GM19372 (cell line): ENCODE data around the gene PRDX1.
"Not testable (repeated sequence)": the region's sequence is repeated elsewhere in the genome, so short reads cannot be mapped to it uniquely, and the experiment has no call there.

Source experiments
- ATAC-seq: cut with Tn5 transposase; IDR thresholded peaks from one replicate; pipeline ENCODE4 v1.9.1; 2021; ENCODE audit warnings: mild to moderate bottlenecking, low read depth, moderate library complexity; ENCODE audit not compliant: unreplicated experiment

Gene PRDX1

DNA sequence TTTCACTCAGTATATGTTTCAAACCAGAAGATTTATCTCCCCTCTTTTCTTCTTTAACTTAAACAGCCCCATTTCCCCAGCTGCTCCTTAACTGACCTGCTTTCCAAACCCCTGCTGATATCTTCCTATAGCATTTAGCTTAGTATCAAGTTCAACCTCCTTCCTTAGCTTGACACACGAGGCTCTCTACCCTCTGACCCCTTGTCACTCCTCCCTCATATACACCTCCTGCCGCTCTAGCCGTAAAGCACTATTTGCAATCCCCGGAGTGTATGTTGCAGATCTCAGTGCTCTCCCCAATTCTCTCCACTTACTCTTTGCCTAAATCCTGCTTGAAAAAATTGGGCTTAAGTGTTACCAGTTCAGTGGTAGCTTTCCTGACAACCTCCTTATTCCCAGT lies 15.2 kb upstream of the PRDX1 start:
- ATAC-seq: no peak

DNA sequence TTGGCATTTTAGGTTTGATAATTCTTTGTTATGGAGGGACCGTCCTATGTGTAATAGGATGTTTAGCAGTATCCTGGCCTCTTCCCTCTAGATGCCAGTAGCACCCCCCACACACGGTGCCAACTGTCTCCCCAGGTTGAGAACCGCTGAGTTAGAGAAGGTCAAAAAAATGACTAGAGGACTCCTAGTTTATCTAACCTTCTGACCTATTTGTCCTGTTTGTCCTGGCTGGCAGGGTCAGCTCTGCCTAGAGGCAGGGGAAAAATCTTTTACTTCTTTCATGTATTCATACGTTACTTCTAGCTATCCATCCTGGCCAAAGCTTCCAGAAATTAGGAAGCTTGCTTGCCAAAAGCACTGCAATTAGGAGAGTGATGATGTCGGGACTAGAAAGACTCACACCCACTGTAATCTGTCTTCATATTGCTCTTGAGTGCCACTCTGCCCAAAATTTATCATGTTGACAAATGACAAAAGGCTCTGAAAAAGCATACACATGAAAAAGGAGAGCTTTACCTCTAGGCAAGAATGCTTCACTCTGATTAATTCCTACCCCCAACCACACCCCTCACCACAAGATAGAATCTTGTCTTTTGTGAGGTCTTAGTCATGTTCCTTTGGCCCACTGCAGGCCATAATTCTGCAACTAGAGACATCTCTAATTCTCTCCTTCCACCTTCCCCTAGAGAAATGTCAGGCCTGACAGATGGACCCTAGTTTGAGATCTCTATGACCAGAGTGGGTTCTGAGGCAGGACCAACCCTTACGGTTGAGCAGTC lies 14.5 kb upstream of the PRDX1 start:
- ATAC-seq: no peak

DNA sequence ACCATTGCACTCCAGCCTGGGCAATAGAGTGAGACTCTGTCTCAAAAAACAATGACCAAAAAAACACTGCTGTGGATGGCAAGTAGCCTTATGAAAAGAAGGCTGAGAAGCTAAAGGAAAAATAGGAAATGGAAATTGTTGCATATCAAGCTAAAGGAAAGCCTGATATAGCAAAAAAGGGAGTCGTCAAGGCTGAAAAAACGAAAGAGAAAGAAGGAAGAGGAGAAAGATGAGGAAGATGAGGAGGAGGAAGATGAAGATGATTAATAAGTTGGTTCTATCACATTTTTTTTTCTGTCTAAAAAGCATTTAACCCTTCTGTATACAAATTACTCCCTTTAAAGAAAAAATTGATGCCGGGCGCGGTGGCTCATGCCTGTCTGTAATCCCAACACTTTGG lies 10.2 kb upstream of the PRDX1 start:
- no peak for ATAC-seq

DNA sequence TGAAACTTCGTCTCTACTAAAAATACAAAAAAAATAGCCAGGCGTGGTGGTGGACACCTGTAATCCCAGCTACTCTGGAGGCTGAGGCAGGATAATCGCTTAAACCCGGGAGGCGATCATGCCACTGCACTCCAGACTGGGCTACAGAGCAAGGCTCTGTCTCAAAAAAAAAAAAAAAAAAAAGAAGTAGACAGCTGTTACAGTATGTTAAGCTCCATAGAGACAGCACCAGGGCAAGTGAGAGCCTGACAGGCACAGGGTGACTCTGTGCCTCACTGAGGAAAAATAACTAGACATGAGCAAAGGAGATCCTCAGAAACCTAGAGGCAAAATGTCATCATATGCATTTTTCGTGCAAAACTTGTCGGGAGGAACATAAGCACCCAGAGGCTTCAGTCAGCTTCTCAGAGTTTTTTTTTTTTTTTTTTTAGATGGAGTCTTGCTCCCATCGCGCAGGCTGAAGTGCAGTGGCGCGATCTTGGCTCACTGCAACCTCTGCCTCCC lies 9.0 kb upstream of the PRDX1 start:
- ATAC-seq: no peak

DNA sequence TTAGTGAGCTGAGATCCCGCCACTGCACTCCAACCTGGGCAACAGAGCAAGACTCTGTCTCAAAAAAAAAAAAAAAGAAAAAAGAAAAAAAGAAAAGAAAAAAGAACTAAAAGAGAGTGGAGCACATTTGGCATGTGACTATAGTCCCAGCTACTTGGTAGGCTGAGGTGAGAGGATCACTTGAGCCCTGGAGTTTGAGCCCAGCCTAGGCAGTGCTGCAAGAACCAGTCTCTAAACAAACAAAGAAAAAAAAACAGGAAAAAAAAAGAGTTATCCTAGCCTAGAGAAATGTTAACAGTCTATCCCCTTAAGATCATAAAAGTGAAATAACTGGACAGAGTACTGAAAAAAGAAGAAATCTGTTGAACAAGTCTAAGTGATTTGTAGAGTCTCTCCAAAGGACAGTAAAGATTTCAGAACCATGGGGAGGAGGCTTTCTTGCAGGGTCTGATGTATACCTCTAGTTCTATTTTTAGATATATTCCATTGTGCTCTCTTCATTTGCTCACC lies 4.5 kb upstream of the PRDX1 start:
- no peak for ATAC-seq

DNA sequence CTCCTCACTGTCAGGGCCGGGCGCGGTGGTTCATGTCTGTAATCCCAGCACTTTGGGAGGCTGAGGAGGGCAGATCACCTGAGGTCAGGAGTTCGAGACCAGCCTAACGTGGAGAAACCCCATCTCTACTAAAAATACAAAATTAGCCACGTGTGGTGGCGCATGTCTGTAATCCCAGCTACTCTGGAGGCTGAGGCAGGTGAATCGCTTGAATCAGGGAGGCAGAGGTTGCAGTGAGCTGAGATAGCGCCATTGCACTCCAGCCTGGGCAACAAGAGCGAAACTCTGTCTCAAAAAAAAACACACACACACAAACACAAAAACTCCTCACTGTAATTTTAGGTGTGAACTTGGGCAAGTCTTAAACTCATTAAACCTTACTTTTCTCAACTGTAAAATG lies 2.3 kb upstream of the PRDX1 start:
- not testable (repeated sequence) for ATAC-seq

DNA sequence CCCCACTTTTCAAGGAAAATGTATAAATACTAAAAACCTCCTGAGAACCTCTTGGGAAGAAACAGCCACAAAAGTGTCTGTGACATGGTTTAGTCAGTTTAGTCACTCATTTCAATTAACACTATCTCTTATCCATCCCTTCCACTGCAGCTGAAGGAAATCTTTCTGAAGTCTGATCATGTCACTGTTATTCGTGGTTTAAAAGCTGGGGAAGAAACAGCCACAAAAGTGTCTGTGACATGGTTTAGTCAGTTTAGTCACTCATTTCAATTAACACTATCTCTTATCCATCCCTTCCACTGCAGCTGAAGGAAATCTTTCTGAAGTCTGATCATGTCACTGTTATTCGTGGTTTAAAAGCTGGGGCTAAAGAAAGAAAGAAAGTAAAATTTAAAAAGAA lies 1.8 kb upstream of the PRDX1 start:
- ATAC-seq: not testable (repeated sequence)

DNA sequence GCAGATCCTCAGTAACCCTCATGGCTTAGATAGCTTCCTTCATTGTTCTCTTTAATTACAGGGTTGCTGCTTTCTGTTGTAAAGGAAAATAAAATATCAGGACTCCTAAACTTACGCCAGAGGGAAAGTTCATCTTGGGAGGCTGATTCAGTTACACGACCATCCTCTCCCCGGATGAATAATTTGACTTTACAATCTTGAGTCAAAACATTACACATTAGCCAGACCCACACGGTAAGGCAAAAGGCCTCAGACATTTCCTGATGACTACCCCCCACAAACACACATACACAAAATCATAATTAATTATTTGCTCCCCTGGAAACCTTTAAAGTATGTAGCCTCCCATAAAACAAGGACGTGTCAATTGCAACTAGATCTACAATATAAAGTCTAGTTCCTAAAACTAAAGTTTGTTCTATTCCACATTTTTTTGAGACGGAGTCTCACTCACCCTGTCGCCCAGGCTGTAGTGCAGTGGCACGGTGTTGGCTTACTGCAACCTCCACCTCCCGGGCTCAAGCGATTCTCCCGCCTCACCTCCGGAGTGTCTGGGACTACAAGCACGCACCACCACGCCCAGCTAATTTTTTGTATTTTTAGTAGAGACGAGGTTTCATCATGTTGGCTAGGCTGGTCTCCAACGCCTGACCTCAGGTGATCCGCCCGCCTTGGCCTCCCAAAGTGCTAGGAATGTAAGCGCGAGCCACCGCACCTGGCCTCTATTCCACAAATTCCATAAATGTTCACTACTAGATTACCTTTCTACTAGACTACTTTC lies 830 bp upstream of the PRDX1 start:
- ATAC-seq: no peak

DNA sequence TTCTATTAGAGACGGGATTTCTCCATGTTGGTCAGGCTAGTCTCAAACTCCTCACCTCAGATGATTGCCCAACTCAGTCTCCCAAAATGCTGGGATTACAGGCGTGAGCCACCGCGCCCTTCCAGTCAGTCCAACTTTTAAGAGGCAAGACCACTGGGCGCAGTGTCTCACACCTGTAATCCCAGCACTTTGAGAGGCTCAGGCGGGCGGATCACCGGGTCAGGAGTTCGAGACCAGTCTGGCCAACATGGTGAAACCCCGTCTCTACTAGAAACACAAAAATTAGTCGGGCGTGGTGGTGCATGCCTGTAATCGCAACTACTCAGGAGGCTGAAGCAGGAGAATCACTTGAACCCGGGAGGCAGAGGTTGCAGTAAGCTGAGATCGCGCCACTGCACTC lies 1.9 kb downstream of the PRDX1 start:
- ATAC-seq: not testable (repeated sequence)

DNA sequence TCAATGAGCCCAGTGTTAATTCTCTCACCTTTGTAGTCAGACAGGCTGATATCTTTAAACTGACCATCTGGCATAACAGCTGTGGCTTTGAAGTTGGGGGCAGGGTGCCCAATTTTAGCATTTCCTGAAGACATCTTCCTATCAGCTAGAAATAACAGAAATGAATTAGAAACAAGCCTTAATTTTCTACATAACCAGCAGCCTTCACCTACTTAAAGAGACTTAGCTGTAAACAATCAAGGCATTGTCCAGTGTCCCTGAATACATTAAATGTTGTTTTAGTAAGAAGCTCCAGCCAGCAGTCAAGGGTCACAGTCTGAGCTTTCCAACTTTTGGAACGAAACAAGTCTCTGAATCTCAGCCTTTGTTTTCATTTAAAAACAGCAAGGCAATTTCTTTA lies 2.8 kb downstream of the PRDX1 start:
- no peak for ATAC-seq

DNA sequence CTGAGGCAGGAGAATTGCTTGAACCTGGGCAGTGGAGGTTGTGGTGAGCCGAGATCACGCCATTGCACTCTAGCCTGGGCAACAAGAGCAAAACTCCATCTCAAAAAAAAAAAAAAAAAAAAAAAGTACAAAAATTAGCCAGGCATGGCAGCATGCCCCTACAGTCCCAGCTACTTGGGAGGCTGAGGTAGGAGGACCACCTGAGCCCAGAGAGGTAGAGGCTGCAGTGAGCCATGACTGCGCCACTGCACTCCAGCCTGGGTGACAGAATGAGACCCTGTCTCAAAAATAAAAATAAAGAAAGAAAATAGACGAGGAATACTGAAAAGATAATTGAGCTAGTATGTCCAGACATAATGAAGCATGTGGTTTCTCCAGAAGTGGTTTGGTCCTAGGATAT lies 3.3 kb downstream of the PRDX1 start:
- not testable (repeated sequence) for ATAC-seq

DNA sequence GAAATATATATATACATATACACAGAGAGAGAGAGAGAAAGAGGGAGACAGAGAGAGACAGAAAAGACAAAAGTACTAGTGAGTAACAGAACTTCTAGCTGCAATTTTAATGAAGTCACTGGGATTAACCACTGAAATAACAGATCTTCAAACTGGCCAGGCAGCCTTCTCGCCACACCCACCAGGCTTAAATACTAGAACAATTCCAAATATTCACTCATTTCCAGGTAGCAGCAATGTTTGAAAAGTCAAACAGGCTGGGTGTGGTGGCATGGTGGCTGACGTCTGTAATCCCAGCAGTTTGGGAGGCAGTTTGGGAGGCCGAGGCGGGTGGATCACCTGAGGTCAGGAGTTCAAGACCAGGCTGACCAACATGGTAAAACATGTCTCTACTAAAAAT lies 5.2 kb downstream of the PRDX1 start:
- no peak for ATAC-seq

DNA sequence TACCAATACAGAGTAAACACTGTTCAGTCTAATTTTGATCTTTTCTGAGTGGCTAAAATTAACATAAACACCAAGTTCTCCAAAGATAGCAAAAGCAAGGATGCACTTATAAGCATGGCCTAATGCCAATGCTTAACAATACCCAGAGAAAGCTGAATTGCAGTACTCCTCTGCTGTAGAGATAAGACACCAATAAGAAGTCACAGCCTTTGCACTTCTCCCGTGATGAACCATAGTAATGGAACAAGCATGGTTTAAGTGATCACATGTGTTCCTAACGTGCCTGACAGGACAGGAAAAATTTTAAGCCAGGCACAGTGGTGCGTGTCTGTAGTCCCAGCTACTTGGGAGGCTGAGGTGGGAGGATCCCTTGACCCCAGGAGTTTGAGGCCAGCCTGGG lies 5.6 kb downstream of the PRDX1 start:
- no peak for ATAC-seq

DNA sequence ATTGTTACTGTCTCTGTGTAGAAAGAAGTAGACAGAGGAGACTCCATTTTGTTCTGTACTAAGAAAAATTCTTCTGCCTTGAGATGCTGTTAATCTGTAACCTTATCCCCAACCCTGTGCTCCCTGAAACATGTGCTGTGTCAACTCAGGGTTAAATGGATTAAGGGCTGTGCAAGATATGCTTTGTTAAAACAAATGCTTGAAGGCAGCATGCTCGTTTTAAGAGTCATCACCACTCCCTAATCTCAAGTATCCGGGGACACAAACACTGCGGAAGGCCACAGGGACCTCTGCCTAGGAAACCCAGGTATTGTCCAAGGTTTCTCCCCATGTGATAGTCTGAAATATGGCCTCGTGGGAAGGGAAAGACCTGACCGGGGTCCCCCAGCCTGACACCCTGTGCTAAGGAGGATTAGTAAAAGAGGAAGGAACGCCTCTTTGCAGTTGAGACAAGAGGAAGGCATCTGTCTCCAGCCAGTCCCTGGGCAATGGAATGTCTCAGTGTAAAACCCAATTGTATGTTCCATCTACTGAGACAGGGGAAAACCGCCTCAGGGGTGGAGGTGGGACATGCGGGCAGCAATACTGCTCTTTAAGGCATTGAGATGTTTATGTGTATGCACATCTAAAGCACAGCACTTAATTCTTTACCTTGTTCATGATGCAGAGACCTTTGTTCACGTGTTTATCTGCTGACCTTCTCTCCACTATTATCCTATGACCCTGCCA lies 8.0 kb downstream of the PRDX1 start:
- ATAC-seq: not testable (repeated sequence)

DNA sequence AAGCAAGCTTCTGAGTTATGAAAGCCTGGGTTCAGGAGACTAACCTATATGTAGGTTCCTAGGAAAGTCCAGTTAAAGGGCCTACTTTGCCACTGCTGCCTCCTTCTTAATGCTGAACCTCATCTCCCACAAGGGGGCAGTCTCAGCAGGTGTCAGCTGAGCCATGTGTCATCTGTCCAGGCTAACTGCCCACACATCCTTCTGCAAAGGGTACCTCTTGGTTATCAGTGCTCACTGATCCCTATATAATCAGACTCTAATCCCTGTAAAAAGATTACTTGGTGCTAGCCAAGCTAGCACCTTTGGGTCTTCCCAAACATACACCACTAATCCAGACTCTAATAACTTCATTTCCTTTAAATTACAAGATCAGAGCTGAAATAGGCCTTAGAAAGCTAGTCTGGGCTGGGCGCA lies 9.0 kb downstream of the PRDX1 start:
- no peak for ATAC-seq

DNA sequence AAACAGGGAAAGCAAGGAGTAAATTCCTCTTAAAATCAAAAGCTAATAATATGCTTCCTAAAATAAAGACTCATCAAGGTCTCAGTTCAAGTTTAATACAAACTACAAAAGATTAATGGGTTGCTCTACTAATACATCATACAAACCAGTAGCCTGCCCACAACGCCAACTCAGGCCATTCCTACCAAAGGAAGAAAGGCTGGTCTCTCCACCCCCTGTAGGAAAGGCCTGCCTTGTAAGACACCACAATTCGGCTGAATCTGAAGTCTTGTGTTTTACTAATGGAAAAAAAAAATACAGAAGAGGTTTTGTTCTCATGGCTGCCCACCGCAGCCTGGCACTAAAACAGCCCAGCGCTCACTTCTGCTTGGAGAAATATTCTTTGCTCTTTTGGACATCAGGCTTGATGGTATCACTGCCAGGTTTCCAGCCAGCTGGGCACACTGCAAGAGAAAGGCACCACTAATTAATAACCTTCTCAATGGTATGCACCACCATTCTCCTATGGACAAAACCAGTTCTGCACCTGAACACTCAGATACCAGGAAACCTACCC lies 10.6 kb downstream of the PRDX1 start:
- ATAC-seq: no peak

DNA sequence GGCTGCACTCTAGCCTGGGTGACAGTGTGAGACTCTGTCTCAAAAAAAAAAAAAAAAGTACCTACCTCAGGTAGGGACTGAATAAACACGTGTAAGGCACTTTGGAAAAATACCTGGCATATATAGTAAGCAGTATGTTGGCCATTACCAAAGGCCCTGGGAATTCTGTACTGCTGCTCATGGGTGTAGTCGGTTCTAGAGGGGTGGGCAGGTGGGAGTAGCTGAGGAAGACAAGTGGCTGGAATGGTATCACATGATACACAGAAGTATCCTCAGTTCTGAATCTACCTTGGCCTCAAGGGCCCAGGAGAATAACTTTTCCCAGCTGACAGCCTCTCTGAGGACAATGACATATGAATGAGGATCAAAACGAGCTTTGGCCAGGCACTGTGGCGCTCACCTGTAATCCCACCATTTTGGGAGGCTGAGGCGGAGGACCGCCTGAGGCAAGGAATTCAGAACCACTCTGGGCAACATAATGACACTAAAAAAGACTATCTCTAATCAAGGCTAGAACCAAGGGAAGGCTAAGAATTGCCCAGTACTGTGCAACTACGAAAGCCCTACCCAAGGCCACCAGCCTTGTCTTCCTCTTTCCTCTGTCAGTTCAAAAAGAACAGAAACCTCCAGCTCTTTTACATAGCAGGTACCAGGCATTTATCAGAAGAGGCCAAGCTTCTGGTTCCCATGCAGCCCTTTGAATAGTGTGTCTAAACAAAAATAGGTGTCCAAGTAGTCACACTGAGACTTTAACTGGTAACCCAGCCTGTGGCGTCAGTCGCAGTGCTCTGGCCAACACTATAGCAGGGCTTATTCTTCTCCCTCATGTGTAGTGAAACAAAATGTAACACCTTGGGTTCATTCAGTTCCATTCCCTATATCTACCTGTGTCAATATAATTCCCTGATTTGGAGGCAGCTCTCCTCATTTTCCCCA lies 11.4 kb downstream of the PRDX1 start:
- ATAC-seq: no peak

DNA sequence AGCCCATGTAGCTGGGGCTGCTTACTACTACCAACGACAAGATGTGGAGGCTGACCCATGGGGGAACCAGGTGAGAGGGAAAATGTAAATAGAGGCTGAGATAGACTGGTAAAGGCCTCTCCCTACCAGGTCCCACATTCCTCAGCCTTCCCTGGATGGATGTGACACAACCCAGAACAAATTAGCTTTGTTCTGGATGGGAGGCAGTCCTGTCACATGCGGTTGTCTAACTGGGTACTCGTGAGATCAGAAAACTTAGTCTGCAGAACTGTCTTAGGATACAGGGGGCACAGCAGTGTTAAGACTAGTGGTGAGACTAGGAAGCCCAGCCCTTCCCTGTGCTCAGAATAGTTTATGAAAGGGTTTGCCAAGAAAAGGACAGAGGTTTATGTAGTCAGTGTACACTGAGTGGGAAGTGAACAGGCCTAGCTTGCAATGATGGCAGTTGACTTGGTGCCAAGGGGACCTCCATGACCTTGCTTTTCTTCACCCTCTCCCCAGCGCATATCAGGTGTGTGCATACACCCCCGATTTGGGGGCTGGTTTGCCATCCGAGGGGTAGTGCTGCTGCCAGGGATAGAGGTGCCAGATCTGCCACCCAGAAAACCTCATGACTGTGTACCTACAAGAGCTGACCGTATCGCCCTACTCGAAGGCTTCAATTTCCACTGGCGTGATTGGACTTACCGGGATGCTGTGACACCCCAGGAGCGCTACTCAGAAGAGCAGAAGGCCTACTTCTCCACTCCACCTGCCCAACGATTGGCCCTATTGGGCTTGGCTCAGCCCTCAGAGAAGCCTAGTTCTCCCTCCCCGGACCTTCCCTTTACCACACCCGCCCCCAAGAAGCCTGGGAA lies 13.2 kb downstream of the PRDX1 start:
- ATAC-seq: no peak

DNA sequence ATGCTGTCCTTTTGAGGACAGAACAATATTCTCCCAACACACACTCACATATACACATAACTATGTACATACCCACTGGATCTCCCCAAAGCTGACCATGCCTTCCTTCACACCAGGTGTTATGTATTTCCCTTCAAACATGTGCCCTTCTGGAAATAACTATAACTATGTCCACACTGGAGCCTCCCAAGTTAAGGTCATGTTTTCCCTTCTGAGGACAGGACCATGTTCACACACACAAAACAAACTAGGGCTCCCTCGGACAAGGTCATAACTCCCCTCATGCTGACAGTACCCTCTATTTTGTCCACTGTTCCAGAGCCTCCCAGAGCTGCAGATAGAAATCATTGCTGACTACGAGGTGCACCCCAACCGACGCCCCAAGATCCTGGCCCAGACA lies 13.8 kb downstream of the PRDX1 start:
- no peak for ATAC-seq
